ENCODE measurements around the gene GP9.

DNA sequence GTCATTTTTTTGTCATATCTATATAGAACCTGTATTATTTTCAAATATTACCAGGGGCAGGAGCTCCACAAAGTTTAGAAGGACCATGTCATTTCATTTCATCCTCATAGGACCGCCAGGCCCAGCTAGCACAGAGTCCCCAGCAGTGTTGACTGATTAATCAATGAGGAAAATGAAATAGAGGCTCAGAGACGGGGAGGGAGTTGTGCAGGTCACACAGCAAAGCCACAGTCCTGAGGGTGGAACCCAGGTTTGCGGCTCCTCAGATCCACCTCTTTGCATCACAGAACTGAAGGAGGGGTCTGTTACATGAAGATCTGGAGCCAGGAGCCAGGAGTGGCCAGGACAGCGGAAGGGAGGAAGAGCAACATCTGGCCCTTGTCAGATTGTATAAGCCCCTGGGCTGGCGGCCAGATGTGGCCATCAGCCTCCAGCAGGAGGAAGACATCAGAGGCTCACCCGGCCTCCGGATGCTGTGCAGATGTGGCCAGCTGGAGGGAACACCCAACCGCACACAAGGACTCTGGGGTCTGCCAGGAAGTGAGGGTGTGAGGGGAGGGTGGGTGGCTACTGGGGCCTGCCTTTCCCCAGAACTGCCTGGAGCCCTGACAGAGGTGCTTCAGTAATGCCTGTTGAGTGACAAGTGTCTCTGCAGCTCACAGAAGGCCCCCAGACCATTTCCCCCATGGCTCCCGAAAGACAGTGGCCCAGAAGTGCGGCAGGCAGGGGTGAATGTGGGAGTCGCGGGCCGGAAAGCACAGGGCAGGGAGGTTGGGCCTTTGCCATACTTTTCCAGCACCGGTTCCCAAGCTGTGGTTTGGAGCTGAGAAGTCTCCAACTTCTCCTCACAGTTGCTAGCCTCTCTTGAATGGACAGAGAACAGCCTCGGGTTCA lies 38.2 kb upstream of the GP9 start:
- TF ChIP-seq, protein P1, sequence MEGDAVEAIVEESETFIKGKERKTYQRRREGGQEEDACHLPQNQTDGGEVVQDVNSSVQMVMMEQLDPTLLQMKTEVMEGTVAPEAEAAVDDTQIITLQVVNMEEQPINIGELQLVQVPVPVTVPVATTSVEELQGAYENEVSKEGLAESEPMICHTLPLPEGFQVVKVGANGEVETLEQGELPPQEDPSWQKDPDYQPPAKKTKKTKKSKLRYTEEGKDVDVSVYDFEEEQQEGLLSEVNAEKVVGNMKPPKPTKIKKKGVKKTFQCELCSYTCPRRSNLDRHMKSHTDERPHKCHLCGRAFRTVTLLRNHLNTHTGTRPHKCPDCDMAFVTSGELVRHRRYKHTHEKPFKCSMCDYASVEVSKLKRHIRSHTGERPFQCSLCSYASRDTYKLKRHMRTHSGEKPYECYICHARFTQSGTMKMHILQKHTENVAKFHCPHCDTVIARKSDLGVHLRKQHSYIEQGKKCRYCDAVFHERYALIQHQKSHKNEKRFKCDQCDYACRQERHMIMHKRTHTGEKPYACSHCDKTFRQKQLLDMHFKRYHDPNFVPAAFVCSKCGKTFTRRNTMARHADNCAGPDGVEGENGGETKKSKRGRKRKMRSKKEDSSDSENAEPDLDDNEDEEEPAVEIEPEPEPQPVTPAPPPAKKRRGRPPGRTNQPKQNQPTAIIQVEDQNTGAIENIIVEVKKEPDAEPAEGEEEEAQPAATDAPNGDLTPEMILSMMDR (IDR thresholded peaks at IDR 0.05), result no peak
- no peak for TF ChIP-seq EZH2 (IDR thresholded peaks at IDR 0.05; ENCODE audit: borderline replicate concordance, insufficient read depth, low read depth, low read length, poor library complexity, severe bottlenecking)

Data from B cell (primary cell).